IMR-90 (cell line): ENCODE data around the gene UBASH3B. TPM values are rescaled to one million over a fixed set of nuclear protein-coding genes. Genes with fewer than 3 reads are reported as not detected.

ENCODE experiments used
- ATAC-seq: fragments of 200-7000 bp; cut with Tn5 transposase; 2 replicates; pipeline ENCODE4 v1.9.1; 2020; ENCODE audit warnings: low read depth, mild to moderate bottlenecking, moderate library complexity
- BruUV-seq: library from RNA; stranded (reverse); fragments of 400-500 nt; replicated peaks from 2 replicates; lab custom pipeline; 2021; lab: Mats Ljungman, UMichigan
- CTCF ChIA-PET: fragments of 300-600 bp; formaldehyde crosslinking; extraction: SDS; loops from one replicate; lab custom pipeline; 2021; ENCODE audit warnings: antibody characterized with exemption; lab: Yijun Ruan, JAX
- POLR2A ChIA-PET: fragments of 300-600 bp; sonication (Branson Sonifier 250); formaldehyde crosslinking; loops from one replicate; lab custom pipeline; 2022; ENCODE audit warnings: antibody characterized with exemption; ENCODE audit not compliant: unreplicated experiment; lab: Charles Lee
- DNase-seq: peaks from one replicate; pipeline ENCODE4 v3.0.0; 2013
- H2AFZ ChIP-seq: replicated peaks from 2 replicates; pipeline ENCODE3; 2013; ENCODE audit warnings: low read length, mild to moderate bottlenecking; ENCODE audit not compliant: poor library complexity
- H2AK5ac ChIP-seq: 2 replicates; pipeline ENCODE4 v1.6.1; 2013; ENCODE audit warnings: low read depth, low read length, inconsistent platforms
- H2AK9ac ChIP-seq: replicated peaks from 2 replicates; pipeline ENCODE3; 2013; ENCODE audit warnings: mild to moderate bottlenecking, low read depth, low read length, moderate library complexity; ENCODE audit not compliant: poor library complexity
- H2BK120ac ChIP-seq: 2 replicates; pipeline ENCODE4 v1.6.1; 2013; ENCODE audit warnings: low read depth, low read length, inconsistent platforms
- H2BK15ac ChIP-seq: 3 replicates; pipeline ENCODE4 v1.6.1; 2013; ENCODE audit warnings: low read depth, low read length, inconsistent platforms
- H2BK20ac ChIP-seq: 2 replicates; pipeline ENCODE4 v1.6.1; 2013; ENCODE audit warnings: low read depth, mild to moderate bottlenecking, inconsistent platforms, low read length, moderate library complexity
- H2BK5ac ChIP-seq: 2 replicates; pipeline ENCODE4 v1.6.1; 2013; ENCODE audit warnings: mild to moderate bottlenecking, low read depth, low read length, inconsistent platforms; ENCODE audit not compliant: poor library complexity, severe bottlenecking
- H3K14ac ChIP-seq: replicated peaks from 2 replicates; pipeline ENCODE4 v1.6.1; 2013; ENCODE audit warnings: low read depth, low read length, inconsistent platforms
- H3K18ac ChIP-seq: 2 replicates; pipeline ENCODE4 v1.6.1; 2013; ENCODE audit warnings: low read depth, low read length, control low read depth
- H3K23ac ChIP-seq: 2 replicates; pipeline ENCODE4 v1.6.1; 2013; ENCODE audit warnings: low read depth, low read length, inconsistent platforms
- H3K27ac ChIP-seq: 2 replicates; pipeline ENCODE4 v1.5.1; 2013; ENCODE audit warnings: mild to moderate bottlenecking, control low read depth, low read length; ENCODE audit not compliant: insufficient read depth
- H3K27me3 ChIP-seq: 2 replicates; pipeline ENCODE4 v1.6.1; 2013; ENCODE audit warnings: low read length; ENCODE audit not compliant: control insufficient read depth, insufficient read depth
- H3K36me3 ChIP-seq: 2 replicates; pipeline ENCODE4 v1.6.1; 2013; ENCODE audit warnings: low read length, mixed read lengths; ENCODE audit not compliant: control insufficient read depth, insufficient read depth
- H3K4ac ChIP-seq: 2 replicates; pipeline ENCODE4 v1.6.1; 2013; ENCODE audit warnings: low read depth, low read length, inconsistent platforms
- H3K4me1 ChIP-seq: 2 replicates; pipeline ENCODE4 v1.6.1; 2013; ENCODE audit warnings: low read length, mixed read lengths; ENCODE audit not compliant: control insufficient read depth, insufficient read depth
- H3K4me2 ChIP-seq: 2 replicates; pipeline ENCODE4 v1.6.1; 2013; ENCODE audit warnings: low read depth, mild to moderate bottlenecking, control low read depth, low read length, moderate library complexity
- H3K4me3 ChIP-seq: 2 replicates; pipeline ENCODE4 v1.5.1; 2013; ENCODE audit warnings: low read depth, mild to moderate bottlenecking, control low read depth, low read length, moderate library complexity; ENCODE audit not compliant: insufficient read depth
- H3K56ac ChIP-seq: 2 replicates; pipeline ENCODE4 v1.6.1; 2013; ENCODE audit warnings: low read length, inconsistent platforms; ENCODE audit not compliant: insufficient read depth; ENCODE audit errors: extremely low read depth
- H3K79me1 ChIP-seq, 2 experiments: 2 replicates each; pipeline ENCODE4 v1.6.1; 2013; ENCODE audit warnings: low read length in 2 of 2, inconsistent platforms in 1 of 2, low read depth in 1 of 2
- H3K9ac ChIP-seq: 2 replicates; pipeline ENCODE4 v1.6.1; 2013; ENCODE audit warnings: low read depth, low read length, control low read depth
- H3K9me1 ChIP-seq: 2 replicates; pipeline ENCODE4 v1.6.1; 2013; ENCODE audit warnings: low read length, inconsistent platforms; ENCODE audit not compliant: insufficient read depth
- H3K9me3 ChIP-seq: 2 replicates; pipeline ENCODE4 v1.6.1; 2013; ENCODE audit warnings: low read length; ENCODE audit not compliant: control insufficient read depth, insufficient read depth
- H4K20me1 ChIP-seq: 2 replicates; pipeline ENCODE4 v1.6.1; 2013; ENCODE audit warnings: low read length, inconsistent platforms; ENCODE audit not compliant: insufficient read depth
- H4K5ac ChIP-seq: 2 replicates; pipeline ENCODE4 v1.6.1; 2013; ENCODE audit warnings: mild to moderate bottlenecking, low read depth, low read length, control low read depth
- H4K8ac ChIP-seq, 2 experiments: 2 replicates each; pipeline ENCODE4 v1.6.1; 2013; ENCODE audit warnings: low read depth in 2 of 2, low read length in 2 of 2, control low read depth in 1 of 2, inconsistent platforms in 1 of 2
- H4K91ac ChIP-seq: 2 replicates; pipeline ENCODE4 v1.6.1; 2013; ENCODE audit warnings: low read depth, low read length, inconsistent platforms; ENCODE audit not compliant: insufficient read depth
- BHLHE40 ChIP-seq: fragments of 150-350 bp; IDR thresholded peaks from 2 replicates; pipeline ENCODE4 v1.6.1; 2016; ENCODE audit warnings: mild to moderate bottlenecking, low read depth, low read length
- CHD1 ChIP-seq: IDR thresholded peaks from 2 replicates; pipeline ENCODE4 v1.6.1; 2012; ENCODE audit warnings: low read depth, low read length, improper control_type of control experiment
- SMC3 ChIP-seq: fragments of 150-350 bp; IDR thresholded peaks from 2 replicates; pipeline ENCODE4 v1.6.1; 2016; ENCODE audit warnings: low read depth, mild to moderate bottlenecking, antibody characterized with exemption, low read length, moderate library complexity
- WGBS, 2 experiments: methylation state at CpG; one replicate each; pipeline versions ENCODE4 v1.1.5 to v1.1.7; 2013; ENCODE audit warnings: missing lambda C conversion rate in 2 of 2; ENCODE audit not compliant: insufficient read length in 1 of 2; ENCODE audit errors: extremely low coverage in 2 of 2; 5-methylcytosine and 5-hydroxymethylcytosine counted together
- dilution Hi-C: fragments of 300-500 bp; cut with HindIII; formaldehyde crosslinking; loops from one replicate; pipeline ENCODE4 v1.14.3; 2018; ENCODE audit warnings: low sequenced_read_pairs; ENCODE audit not compliant: unreplicated experiment
- in situ Hi-C: fragments of 300-500 bp; cut with MboI; formaldehyde crosslinking; loops from 3 replicates; pipeline ENCODE4 v1.14.3; 2019; ENCODE audit warnings: low sequenced_read_pairs, inconsistent platforms, mixed read lengths
- intact Hi-C: fragments of 100-400 bp; cut with micrococcal nuclease; formaldehyde crosslinking; loops from 2 replicates; pipeline ENCODE4 v1.10.0; 2022
- polyA plus RNA-seq, 3 experiments: library from polyadenylated mRNA; depleted of rRNA; stranded (reverse); fragments of >200 nt; gene quantifications; 2 replicates each; pipeline ENCODE4 v1.2.3, GENCODE V29; 2012; ENCODE audit warnings: low replicate concordance in 1 of 3
- total RNA-seq: library from RNA; depleted of rRNA; stranded (reverse); fragments of >200 nt; gene quantifications from 2 replicates; pipeline ENCODE4 v1.2.3, GENCODE V29; 2012
- TF ChIP-seq, protein P1 (sequence below): fragments of 150-350 bp; IDR thresholded peaks from 2 replicates; pipeline ENCODE4 v1.6.1; 2017; ENCODE audit warnings: mild to moderate bottlenecking, antibody characterized with exemption, low read length, low read depth

UBASH3B gene
- total and polyA plus RNA-seq, 2 of the 4 experiments (the other 2 are of a cell fraction) = 27.2 to 48.0 TPM

DNA sequence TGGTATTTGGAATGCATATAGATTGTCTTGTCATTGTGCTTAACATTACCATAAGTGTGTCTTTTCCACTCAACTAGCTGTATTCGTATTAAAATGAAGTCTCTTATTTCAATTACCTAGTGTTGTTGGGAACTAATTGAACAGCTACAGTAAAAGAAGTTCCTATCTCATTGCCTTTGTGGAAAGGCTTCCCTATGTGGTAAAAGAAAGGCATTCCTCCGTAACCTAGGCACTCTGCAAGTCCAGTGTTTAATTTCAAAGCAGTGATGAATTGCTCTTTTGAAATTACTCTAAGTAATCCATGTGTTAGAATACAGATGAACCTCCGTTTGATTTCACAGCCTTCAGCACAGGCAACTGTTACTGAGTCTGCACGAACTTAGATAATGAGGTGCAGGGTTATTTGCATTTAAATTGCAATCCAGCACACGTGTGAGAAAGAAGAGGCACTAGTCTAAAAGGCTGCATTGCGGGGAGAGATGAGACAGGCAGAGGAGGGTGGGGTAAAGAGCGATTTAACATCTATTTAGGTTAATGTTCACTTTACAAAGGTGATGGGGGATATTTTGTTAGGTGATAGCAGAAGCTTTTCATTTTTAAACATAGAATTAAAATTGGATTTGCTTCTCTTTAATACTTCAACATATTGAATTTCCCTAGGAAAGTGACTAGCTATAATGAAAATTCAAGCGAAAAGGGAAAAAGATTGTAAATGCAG is 157.8 kb downstream of the UBASH3B start:
- no peaks in the 10 kb centered on the region for H3K27me3 ChIP-seq
- no peak for DNase-seq
- H2AK9ac ChIP-seq = no peak overlapping the region
- no peak for ATAC-seq
- no peak for TF ChIP-seq SMC3
- TF ChIP-seq, protein P1, sequence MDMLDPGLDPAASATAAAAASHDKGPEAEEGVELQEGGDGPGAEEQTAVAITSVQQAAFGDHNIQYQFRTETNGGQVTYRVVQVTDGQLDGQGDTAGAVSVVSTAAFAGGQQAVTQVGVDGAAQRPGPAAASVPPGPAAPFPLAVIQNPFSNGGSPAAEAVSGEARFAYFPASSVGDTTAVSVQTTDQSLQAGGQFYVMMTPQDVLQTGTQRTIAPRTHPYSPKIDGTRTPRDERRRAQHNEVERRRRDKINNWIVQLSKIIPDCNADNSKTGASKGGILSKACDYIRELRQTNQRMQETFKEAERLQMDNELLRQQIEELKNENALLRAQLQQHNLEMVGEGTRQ = no peak
- no peak for TF ChIP-seq CHD1
- no peak for TF ChIP-seq BHLHE40
- intact Hi-C loops = no loop called here
- no peak overlapping the region for H2BK15ac ChIP-seq
- no peaks in the 10 kb centered on the region for H3K79me1 ChIP-seq
- no peak overlapping the region for H3K4me3 ChIP-seq
- dilution Hi-C loops = no loop called here
- no TSS peak for BruUV-seq
- H3K14ac ChIP-seq = no peak overlapping the region
- H3K9ac ChIP-seq = no peak overlapping the region
- H2BK20ac ChIP-seq = no peak overlapping the region
- CTCF ChIA-PET = interaction anchor here (0.9 to 1.3 kb wide), 3 partner anchors 17 to 177 kb away, joined by 3 read pairs; no protein-coding TSS in a partner anchor
- peaks cover 3% of the 10 kb centered on the region for H3K4me1 ChIP-seq
- H3K4ac ChIP-seq = no peak overlapping the region
- H3K4me2 ChIP-seq = no peak overlapping the region
- in situ Hi-C loops = no loop called here
- no peak overlapping the region for H4K8ac ChIP-seq
- no peak overlapping the region for H3K23ac ChIP-seq
- H2AK5ac ChIP-seq = no peak overlapping the region
- no peaks in the 10 kb centered on the region for H3K9me3 ChIP-seq
- no peak overlapping the region for H3K56ac ChIP-seq
- no peak overlapping the region for H3K27ac ChIP-seq
- no peak overlapping the region for H4K5ac ChIP-seq
- H2BK5ac ChIP-seq = no peak overlapping the region
- POLR2A ChIA-PET = no interaction called here
- H3K36me3 ChIP-seq = peaks cover 4% of the 10 kb centered on the region
- no peak overlapping the region for H2AFZ ChIP-seq
- H3K9me1 ChIP-seq = no peaks in the 10 kb centered on the region; the same call in 1 of the 2 replicates
- no peaks in the 10 kb centered on the region for H4K20me1 ChIP-seq
- 49% methylated on average over 3 of the region's 8 CpGs; no CpG with 5 or more reads in 1 of the 2 experiments for WGBS, 2 experiments
- H3K18ac ChIP-seq = no peak overlapping the region
- H4K91ac ChIP-seq = no peak overlapping the region
- H2BK120ac ChIP-seq = no peak overlapping the region
